GM21423 (cell line): ENCODE measurements around the gene ESPL1.
"Not testable (repeated sequence)": the region's sequence is repeated elsewhere in the genome, so short reads cannot be mapped to it uniquely, and the experiment has no call there.

ENCODE experiments used
- ATAC-seq: cut with Tn5 transposase; IDR thresholded peaks from one replicate; pipeline ENCODE4 v1.9.1; 2021; ENCODE audit warnings: mild to moderate bottlenecking, moderate library complexity; ENCODE audit not compliant: unreplicated experiment

Gene ESPL1

DNA sequence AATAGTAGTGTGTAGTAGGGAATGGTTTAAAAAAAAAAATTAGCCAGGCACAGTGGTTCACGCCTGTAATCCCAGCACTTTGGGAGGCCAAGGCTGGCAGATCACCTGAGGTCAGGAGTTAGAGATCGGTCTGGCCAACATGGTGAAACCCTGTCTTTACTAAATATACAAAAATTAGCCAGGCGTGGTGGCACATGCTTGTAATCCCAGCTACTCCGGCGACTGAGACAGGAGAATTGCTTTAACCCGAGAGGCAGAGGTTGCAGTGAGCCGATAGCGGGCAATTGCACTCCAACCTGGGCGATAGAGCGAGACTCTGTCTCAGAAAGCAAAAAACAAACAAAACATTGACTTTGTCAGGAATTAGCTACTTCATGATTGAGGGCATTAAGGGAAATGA lies 29.0 kb downstream of the ESPL1 start:
- not testable (repeated sequence) for ATAC-seq

DNA sequence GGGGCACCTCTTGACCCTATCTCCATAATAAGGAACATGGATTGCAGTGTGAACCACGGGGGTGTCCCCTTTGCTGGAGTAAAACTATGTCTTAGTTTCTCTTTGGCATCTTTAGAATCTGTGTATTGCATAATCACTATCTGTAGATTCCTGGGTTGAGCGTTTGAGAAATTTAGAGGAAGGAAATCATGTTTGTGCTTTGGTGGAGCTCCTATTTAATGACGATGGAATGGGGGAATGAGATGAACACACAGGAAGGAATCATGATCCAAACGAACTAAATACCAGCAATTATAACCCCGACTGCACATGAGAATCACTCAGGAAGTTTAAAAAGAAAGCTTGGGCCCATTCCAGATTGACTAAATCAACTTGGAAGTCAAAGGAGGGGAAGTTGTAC lies 30.1 kb downstream of the ESPL1 start:
- no peak for ATAC-seq

DNA sequence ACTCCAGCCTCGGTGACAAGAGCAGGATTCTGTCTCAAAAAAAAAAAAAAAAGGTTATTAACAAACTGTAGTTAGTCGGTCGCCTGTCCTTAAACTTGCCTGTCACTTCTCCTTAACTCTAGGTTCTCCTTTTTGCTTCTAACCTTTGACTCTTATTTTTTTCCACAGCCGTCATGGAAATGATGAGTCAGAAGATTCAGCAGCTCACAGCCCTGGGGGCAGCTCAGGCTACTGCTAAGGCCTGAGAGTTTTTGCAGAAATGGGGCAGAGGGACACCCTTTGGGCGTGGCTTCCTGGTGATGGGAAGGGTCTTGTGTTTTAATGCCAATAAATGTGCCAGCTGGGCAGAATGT lies 31.0 kb downstream of the ESPL1 start:
- ATAC-seq = no peak

DNA sequence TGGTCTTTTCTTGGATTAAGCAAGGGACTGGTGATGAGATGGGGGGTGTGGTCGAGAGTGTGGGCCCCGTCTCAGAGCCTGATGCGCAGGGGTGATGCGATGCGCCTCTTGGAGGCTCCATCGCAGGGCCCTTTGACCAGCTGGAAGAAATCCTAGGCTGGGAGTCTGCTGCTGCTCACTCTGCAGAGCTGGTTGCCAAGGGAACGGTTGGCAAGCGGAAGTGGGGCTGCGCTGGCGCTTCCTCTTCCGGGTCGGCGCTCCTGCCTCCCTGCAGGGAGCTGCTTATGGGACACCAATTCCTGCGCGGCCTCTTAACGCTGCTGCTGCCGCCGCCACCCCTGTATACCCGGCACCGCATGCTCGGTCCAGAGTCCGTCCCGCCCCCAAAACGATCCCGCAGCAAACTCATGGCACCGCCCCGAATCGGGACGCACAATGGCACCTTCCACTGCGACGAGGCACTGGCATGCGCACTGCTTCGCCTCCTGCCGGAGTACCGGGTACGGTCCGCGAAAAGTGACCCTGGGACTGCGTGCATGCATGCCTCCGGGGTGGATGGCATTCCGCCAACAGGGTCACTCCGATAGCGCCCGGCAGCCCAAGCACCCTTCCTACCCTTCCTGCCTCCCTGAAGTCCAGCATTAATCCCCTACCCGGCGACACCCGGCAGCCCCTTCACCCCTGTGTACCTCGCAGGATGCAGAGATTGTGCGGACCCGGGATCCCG lies 31.5 kb downstream of the ESPL1 start, which contains the start of gene MYG1:
Gene MYG1, plus strand, starts transcription at position 242 of the 727 bp plus-strand sequence. Its CDS starts 43 bp downstream, at position 285.
- peak; percentile 72 for ATAC-seq

DNA sequence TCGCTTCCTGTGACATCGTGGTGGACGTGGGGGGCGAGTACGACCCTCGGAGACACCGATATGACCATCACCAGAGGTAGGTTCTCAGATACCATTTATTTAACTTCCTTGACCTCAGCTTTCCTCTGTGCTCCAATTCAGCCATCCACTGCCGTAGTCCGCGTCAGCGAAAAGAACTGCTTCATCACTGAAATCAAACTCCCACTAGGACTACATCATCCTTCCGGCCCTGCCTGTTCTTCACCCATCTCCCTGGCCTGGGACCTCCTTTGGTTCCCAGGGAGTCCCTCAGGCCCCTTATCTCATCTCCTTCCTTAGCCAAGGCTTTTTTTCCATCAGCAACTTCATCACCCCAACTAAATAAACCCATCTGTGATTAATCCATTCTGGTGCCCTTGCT lies 32.1 kb downstream of the ESPL1 start:
- ATAC-seq = no peak

DNA sequence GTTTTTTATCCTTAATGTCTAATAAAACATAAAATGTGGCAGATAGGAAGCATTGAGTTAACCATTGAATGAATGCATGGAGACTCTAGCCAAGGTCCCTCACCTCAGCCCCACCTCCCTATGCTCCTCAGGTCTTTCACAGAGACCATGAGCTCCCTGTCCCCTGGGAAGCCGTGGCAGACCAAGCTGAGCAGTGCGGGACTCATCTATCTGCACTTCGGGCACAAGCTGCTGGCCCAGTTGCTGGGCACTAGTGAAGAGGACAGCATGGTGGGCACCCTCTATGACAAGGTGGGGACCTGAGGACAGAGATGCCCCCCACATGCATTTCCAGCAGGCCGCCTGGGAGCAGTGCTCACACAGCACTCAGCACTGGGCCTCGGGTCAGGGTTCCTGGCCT lies 34.8 kb downstream of the ESPL1 start:
- ATAC-seq = no peak

DNA sequence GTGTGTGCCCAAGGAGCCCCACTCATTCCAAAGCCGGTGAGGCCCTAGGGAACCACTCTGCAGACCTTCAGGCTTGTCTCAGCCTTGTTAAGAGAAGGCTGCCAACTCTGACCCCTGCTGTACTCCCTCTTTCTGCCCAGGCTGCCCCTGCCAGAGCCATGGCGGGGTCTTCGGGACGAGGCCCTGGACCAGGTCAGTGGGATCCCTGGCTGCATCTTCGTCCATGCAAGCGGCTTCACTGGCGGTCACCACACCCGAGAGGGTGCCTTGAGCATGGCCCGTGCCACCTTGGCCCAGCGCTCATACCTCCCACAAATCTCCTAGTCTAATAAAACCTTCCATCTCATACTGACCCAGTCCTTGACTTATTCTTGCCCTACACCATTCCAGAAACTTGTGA lies 38.7 kb downstream of the ESPL1 start:
- ATAC-seq = no peak

DNA sequence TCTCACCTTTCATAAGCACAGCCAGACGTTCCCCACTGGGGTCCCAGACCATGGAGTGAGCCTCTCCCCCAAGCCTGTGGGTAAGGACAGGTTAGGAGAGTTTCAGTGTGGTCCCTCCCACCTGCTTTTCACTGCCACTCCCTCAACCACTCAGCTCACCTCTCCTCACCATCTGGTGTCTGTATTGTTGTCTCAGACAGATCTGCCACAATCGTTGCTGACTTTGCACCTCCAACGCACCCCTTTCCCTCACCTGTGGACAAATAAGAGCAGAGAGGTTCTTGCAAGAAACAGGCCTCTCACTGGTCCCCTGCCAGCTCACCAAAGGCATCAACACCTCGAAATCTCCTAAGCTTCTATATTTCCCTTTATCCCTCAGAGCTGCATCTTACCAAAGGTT lies 40.2 kb downstream of the ESPL1 start:
- ATAC-seq = no peak

DNA sequence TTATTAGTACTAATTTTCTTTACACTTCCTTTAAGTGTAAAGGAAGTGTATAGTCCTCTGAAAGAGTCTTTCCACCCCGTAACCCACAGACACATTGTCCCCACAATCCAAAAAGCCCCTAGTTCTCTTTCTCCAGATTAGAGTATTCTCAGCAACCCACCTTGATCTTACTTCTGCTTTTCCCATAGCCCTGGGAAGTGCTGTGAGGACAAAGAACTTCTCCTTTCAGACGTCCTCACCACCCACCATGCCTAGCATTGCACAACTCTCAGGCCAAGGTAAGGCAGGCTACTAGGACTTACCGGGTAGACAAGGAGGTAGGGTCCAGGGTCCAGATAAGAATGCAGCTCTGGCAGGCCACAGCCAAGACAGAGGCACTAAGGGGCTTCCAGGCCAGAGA lies 45.9 kb downstream of the ESPL1 start:
- ATAC-seq = no peak

DNA sequence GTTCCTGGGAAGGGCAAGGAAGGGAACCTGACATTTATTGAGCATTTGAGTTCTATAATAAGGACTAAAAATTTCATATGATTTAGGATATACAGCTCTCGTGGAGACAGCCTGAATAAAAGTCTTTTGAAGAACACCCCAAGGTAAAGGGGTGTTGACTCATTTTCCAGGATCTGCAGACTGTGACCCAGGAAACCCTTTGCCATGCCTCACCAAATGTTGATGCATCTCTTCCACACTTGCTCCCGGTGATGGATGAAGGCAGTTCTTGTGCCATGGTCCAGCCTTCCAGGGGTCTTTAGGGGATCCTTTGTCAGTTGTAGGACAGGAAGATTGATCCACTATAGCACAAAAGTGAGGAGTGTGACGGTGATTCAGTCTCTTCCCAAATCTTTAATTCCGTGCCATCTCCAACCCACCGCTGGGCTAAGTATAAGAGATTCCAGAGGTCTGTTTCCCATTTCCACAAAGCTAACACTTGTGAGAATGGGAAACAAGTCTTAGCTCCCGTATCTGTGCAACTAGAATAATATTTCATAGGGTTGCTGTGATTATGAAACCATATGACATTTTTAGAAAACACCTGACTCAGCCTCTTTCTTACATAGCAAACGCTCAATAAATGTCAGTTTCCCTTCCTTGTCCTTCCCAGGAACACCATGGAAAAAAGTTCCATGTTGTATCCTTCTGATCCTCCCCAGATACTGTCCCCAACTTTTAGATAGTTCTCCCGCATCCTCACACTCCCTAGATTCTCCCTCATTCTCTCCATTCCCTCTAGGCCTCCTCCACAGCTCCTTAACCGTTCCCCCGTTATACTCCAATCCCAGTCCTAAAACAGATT lies 52.5 kb downstream of the ESPL1 start:
- ATAC-seq = no peak

DNA sequence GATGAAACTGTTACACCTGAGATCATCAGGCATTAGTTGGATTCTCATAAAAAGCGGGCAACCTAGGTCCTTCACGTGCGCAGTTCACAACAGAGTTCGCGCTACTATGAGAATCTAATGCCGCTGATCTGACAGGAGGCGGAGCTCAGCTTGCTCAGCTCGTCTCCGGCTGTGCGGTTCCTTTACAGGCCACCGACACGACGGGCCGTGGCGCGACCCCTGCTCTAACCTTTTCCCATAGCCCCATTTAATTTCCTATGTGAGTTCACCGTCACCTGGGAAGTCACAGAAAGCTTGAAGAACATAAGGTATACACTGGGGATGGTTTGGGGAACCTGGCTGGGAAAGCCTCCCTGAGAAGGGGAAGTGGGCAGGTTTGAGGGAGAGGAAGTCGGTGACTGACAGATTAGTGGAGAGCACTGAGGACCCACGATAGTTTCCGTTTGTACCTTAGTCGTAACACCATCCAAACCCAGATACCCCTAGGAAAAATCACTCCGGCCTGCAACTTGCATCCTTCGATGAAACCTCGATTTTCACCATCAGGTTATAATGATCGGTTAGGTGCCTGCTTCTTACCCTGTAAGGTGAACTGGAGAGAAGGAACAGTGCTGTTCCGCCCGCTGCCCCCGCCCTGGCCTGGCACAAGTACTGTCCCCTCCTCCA lies 56.1 kb downstream of the ESPL1 start:
- peak; percentile 31 for ATAC-seq

DNA sequence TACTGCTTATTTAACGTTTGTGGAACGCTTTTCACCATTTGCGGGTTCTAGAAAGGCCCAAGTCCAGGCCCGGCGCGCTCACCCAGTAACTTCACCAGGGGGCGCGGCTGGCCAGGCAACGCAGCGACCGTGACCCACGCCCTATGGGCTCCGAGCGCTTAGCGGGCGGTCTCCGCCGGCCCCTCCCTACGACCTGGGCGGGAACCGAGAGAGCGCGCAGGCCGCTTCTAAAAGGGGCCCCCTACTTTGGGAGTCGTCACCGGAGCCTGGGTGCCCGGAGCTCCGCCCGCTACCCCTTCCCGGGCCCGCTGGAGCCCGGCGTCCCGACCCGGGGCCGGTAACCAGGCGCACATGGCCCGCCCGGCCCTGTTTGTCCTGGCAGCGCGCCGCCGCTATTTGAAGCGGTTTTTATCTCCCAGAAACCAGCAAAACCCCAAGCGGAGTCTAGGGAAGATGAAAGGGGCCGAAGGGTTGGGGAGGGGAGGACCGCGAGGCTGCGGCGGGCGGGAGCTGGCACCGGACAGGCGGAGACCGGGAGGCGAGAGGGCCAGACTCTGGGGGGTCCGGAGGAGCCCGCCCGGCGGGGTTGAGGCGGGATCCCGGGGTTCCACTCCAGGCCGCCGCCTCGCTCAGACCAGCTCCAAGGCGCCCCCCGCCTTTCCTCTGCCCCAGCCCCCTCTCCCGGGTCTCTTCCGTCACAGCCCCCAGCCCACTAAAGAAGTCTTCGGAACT lies 56.8 kb downstream of the ESPL1 start:
- ATAC-seq = peak; percentile 48

DNA sequence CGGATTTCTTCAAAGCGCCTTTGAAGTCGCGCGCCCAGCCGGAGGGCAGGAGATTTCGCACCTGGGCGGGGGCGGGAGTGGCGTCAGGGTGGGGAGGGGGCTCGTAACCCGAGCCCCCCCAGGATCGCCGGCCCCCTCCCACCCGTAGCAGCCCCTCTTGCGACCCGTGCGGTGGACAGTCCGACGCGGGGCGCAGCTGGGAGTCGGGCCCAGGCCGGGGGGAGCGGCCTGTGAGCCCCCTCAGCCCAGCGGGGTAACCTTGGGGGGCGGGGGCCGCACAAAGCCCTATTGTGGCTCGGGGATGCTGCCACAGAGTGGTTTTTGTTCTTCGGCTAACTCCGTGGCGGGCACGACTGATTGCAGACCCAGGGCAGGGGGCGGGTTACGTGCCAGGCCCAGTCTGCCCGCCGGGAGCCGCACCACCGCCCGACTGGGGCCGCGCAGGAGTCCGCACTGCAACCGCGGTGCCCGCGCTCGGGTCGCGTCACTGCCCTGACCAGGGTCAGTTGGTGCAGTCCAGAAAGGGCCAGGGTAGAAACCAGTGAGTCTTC lies 57.5 kb downstream of the ESPL1 start:
- no peak for ATAC-seq

DNA sequence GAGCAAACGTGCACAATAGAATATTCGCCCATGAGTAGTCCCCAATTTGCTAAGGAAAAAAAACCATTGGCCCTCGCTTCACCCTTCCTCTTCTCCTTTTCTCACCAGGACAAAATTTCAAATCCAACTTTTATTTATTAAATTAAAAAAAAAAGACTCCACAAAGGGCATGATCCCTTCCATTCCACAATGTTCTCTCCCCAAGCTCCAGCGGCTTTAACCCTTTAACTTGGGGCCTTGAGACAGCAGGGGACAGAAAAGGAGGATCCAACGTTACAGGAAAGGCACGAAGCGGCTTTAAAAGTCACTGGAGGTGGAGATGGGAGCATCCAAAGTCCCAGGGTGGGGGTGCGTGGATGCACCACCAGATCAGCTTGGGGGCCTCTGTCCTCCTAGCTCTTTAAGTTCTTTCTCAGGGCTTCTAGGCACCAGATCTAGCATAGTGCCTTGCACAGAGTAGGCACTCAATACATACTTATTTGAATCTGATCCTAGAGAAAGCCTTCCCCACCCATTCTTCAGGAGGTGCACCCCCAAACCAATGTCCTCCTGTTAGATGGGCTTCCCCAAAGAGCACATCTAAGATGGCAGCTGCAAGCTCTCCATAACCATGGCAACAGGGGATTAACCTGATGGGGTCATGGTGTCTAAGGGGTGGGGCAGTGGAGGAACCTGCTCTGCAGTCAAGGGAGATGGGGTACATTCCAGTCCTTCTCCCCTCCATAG lies 58.5 kb downstream of the ESPL1 start:
- no peak for ATAC-seq

DNA sequence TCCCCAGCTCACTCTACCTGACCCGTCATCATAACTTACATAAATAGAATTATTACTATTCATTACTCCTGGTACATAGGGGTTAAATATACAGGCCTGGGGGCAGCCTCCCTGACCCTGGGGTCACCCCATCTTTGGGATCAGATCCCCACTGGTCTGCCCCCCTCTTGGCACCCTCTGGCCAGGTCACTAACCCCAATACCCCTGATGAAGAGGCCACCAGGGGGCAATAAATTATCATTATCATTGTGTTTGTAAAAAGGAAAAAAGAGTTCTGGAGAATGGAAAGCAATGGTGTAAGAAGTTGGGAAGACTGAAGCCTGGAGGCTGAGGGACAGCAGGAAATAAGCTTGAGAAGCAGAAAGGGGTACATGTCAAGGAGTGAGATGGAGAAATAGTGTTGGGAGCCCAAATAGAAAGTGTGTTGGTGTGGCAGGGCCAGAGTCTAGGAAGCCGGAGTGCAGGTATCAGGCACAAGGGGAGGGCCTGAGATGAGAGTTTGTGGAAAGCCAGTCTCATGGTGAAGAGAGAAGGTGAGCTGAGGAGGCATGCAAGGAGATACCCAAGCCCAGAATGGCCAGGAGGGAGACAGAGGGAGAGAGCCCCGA lies 59.4 kb downstream of the ESPL1 start:
- no peak for ATAC-seq

DNA sequence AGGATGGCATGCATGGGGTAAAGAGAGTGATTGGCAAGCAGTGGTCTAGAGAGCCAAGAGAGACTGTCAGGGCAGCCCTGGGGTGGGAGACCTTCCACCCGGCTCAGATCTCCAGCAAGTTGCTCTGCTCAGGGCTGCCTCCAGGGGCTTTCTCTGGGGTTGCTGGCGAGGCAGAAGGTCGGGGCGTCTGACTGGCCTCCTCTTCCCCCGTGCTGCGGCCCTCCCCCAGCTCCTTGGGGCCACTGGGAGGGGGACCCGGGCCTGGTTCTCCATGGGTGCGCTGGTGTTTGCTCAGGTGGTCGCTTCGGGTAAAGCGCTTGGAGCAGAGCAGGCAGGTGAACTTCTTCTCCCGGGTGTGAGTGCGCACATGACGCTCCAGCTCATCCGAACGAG lies 59.9 kb downstream of the ESPL1 start:
- no peak for ATAC-seq

DNA sequence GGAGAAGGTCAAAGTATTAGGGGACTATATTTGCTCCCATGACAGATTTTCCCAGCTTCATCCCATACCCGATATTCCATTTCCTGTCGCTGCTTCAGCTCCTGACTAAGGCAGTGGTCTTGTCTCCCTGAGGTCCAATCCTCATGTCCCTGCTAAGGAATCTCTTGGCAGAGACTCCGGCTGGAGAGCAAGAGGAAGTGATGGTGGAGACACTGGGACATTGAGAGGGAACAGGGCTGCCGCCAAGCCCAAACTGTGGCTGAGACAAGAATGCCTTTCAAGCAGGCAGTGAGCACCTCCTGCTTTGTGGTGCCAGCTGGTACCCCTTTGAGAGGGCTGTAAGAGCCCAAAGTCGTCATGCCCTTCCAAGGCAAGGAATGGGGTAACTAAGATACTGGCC lies 62.6 kb downstream of the ESPL1 start:
- ATAC-seq = no peak

DNA sequence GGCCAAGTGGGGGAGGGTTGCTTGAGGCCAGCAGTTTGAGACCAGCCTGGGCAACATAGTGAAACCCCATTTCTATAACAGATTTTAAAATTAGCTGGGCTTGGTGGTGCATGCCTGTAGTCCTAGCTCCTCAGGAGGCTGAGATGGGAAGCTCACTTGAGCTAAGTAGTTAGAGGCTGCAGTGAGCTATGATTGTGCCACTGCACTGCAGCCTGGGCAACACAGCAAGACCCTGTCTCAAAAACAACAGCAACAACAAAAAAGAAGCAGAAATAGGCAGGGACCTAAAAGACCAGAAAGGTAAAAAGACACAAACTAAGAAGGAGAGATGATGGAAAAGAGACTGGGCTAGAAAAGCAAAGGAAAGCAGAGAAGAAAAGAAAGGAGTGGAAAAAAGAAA lies 64.2 kb downstream of the ESPL1 start:
- not testable (repeated sequence) for ATAC-seq

DNA sequence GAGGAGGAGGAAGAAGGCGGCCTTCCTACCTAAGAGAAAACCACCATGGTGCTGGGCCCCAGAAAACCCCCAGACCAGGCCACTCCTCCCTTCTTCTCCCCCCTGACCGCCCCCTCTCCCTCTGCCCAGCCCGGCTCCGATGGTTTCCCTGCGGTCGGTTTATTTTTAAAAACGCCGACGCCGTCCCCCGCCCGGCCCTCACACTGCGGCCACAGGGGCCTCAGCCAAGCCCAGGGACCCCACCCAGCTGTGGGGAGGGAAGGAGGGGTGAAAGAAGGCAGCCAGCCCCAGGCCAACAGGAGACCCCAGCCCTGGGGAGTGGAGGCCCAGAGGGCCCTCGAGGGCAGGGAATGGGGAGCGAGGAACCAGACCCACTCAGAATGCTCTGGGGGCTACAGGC lies 64.6 kb downstream of the ESPL1 start:
- ATAC-seq = no peak

DNA sequence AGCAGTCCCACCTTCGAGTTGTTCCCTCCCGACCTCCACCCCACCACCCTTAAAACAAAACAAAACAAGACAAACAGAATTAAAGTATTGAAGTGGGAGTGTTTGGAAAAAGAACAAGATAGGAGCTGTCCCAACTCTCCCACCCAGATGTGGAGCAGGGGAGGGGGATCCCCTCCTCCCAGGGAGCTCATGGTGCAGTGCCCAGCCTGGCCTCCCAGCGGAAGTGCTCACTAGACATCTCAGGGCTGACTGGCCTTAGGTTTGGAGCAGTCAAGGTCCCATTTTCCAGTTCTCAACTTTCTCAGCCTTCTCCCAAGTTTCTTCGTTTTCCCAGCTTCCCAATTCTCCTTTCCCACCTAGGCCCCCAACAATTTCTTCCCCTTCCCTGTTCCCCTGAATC lies 65.2 kb downstream of the ESPL1 start:
- no peak for ATAC-seq
